Forelimb muscle (tissue), 1 donor: Measurements from ENCODE around the gene TGFBR3. TPM values are rescaled to one million over a fixed set of nuclear protein-coding genes. Genes with fewer than 3 reads are reported as not detected.
A peak's percentile ranks its signal among the peaks of the same experiment; 100 is the strongest.
"Not testable (repeated sequence)": the region's sequence is repeated elsewhere in the genome, so short reads cannot be mapped to it uniquely, and the experiment has no call there.

Experiments
- DNase-seq: peaks from one replicate; pipeline ENCODE4 v3.0.0-alpha.2; 2013; ENCODE audit warnings: low read depth
- polyA plus RNA-seq: library from polyadenylated mRNA; unstranded; fragments of 120-200 nt; gene quantifications from one replicate; pipeline ENCODE4 v1.2.1, GENCODE V29; 2013; ENCODE audit not compliant: insufficient read length

The TGFBR3 gene
- polyA plus RNA-seq, 1 donor: 23.1 TPM

- no peak for DNase-seq
Observed at GRCh38 chr1:91883470-91883869, 2.5 kb downstream of the TGFBR3 start.

- DNase-seq: no peak
Observed at GRCh38 chr1:91881280-91881679, 4.7 kb downstream of the TGFBR3 start.

DNA sequence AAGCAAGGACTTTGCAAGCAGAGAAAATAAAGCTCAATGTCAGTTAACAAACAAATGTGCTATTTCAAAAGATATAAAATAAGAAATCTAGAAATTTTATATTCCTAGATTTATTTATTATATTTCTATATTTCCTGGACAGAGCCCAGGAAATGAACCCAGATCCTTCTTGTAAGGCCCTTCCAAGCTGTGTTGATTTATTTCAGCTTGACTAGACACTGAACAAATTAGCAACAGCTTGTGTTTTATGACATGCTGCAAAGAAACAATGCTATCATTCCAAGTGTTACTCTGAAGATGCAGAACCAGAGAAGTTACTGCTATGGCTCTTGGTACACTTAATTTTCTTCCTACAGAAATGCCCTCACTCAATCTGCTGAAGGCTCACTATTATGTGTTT, 6.2 kb downstream of the TGFBR3 start:
- no peak for DNase-seq

GRCh38 chr1:91877574-91878208, 8.3 kb downstream of the TGFBR3 start:
- DNase-seq: no peak

DNA sequence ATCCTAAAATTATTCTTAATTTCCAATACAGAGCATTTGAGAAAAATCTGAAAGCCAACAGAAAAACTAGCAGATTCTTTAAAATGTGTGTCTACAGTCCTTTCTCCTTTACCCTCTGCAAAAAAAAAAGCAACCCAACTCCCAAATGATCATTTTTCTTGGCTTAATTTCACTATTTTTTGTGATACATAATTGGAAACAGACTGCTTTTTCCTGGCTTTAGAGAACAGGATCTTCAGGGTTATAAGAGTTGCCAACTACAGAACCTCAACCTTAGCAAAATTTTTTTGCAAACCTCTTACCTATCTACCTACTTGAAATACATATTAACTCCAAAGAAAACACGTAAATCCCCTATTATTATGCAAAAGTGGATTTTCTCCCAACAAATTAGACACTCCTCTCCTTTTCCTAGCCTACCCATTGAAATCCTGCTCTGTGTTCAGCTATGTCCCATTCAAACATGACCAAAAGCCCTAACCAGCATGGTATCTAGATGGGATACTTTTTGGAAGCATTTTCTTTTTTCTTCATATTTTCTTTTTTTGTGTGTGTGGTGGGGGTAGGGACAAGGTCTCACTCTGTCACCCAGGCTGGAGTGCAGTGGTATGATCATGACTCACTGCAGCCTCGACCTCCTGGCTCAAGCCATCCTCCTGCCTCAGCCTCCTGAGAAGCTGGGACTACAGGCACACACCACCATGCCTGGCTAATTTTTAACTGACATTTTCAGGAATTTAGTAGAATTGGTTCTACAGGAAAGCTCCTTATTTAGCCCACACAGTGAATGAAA, 9.0 kb downstream of the TGFBR3 start:
- no peak for DNase-seq

GRCh38 chr1:91876040-91876470, 9.9 kb downstream of the TGFBR3 start:
- DNase-seq: no peak

GRCh38 chr1:91874167-91874566, 11.8 kb downstream of the TGFBR3 start:
- DNase-seq: no peak

GRCh38 chr1:91872559-91873081, 13.3 kb downstream of the TGFBR3 start:
- DNase-seq: no peak

GRCh38 chr1:91872000-91872399, 14.0 kb downstream of the TGFBR3 start:
- no peak for DNase-seq

DNA sequence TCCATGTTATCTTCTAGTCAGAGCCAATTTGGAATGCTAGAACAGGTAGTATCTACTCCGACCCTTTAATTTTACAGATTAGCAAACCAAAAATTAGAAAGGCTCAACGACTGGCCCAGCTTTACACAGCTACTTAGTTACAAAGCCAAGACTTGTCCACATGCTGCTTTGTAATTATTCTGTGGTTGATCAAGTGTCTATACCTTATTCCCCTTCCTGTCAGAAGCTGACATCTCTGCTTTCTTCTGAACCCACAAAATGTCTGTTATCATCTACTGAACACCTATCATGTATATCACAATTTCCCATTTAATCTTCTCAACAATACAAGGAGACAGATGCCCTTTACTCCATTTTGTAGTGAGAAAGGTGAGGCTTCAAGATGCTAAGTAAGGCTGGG, 15.6 kb downstream of the TGFBR3 start:
- DNase-seq: no peak

GRCh38 chr1:91866425-91866824, 19.5 kb downstream of the TGFBR3 start:
- no peak for DNase-seq

GRCh38 chr1:91864017-91864700, 21.8 kb downstream of the TGFBR3 start:
- no peak for DNase-seq

GRCh38 chr1:91863498-91863897, 22.5 kb downstream of the TGFBR3 start:
- DNase-seq: no peak

DNA sequence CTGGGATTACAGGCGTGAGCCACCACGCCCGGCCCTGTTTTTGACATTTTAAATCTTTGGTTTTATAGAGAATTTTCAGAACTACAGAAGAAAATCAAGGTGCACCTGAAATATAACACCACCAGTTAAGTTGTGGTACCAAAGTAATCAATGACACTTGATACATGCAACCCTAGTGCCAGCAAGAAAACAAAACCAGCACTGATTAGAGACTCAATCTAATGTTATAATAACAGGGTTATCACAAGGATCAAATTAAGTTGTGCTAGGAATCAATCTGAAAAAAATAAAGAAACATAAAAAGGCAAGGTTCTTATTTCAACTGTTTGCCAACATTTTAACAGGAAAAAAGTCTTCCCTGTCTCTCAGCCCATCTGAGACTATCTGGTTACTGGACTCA, 23.8 kb downstream of the TGFBR3 start:
- no peak for DNase-seq

GRCh38 chr1:91857557-91858239, 28.3 kb downstream of the TGFBR3 start:
- DNase-seq: no peak

DNA sequence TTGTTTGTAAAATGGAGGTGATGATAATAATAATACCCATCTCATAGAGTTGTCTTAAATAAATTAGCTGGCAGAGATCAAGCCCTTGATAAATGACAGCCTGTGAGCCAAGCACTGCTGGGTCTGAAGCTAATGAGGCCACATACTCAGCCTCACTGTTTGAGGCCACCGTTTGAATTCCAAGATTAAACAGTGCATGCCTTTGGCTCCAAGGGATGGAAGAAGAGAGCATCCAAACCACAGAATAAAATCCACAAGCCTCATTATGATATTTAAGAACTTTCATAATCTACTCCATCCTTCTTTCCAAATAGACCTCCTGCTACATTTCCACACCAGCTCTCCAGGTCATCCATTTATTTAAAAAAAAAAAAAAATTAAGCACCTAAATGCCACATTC, 29.0 kb downstream of the TGFBR3 start:
- DNase-seq: no peak

DNA sequence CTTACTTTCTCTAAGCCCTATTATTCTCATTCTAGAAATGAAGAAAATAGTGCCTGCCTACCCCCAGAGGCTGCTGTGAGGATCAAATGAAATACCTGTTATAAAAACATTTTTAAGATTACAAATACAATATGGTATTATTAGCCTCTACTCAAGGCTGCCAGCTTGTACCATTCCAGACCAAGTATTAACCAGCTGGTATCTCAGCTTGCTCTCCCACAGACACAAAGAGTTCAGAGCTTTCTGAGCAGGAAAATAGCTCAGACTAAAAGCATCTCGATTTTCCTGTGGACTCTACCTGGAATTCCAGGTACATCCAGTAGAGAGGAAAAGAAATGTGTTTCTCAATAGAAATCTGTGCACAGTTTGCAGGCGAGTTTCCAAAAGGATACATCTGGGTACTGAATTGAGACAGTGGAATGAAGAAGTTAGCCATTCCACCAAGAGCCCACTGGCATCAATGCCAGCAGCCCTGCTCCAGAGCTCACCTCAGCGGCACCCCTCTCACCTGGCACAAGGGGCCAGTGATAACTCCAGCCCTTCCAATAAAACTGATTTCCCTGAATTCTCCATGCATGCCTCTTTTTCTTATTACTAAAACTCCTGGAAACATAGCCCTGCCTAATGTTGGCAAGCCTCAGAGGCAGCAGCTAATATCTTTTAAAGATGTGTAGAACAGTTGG, 31.0 kb downstream of the TGFBR3 start:
- DNase-seq: no peak

- DNase-seq: no peak
Observed at GRCh38 chr1:91853397-91853796, 32.6 kb downstream of the TGFBR3 start.

- not testable (repeated sequence) for DNase-seq
Observed at GRCh38 chr1:91852011-91852410, 33.9 kb downstream of the TGFBR3 start.

- peak; percentile 88 for DNase-seq
Observed at GRCh38 chr1:91851130-91852010, 34.6 kb downstream of the TGFBR3 start.
